Stimulated activated CD4-positive, alpha-beta T cell treated with anti-CD3 and anti-CD28 coated beads, Interleukin-4, amount 100 ng/mL, for 48 hours (primary cell): ENCODE results near the gene MRPL42.
"Not testable (repeated sequence)": the region's sequence is repeated elsewhere in the genome, so short reads cannot be mapped to it uniquely, and the experiment has no call there.

Experiments
- DNase-seq, 2 donors: peaks; one replicate each; pipeline ENCODE4 v3.0.0-alpha.2; 2020; ENCODE audit warnings: low read depth in 2 of 2

The MRPL42 gene

DNA sequence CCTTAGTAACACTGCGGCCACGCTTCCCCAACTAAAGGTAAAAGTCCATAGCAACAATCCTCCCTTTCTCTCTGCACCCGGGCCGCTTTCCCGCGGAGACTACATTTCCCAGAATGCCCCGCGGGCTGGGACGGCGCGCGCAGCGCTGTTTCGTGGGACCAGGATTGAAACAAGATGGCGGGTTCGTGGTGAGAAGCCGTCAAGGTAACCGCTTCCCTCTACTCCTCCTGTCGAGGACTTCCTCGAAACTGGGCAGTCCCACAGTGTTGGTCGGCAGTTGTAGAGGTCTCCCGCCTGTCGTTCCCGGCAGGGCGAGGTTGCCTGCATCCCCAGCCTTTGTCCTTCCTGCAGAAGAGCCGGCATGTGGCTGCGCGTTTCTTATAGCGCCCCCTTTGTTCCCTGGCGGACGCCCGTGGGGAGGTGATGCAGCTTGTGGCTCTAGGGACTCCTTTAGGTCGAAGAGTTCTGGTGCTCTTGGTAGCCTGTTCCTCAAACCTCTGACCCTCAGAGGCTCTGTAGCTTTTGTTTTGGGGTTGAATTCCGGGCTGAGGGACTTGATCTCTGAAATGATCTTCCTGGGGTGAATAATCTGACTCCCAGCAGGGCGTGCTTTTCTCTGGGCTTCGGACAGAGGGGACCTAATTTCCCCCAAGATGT, at the start of gene MRPL42:
TSS of gene MRPL42 (plus strand) at position 164 of the 657 bp plus-strand sequence. CDS start 1,772 bp downstream, outside the sequence.
- peak; percentile 87 for DNase-seq

- DNase-seq = no peak
Measured at GRCh38 chr12:93417967-93418480, 49.3 kb upstream of the MRPL42 start.

- DNase-seq = no peak
Measured at GRCh38 chr12:93419388-93420034, 47.8 kb upstream of the MRPL42 start.

DNA sequence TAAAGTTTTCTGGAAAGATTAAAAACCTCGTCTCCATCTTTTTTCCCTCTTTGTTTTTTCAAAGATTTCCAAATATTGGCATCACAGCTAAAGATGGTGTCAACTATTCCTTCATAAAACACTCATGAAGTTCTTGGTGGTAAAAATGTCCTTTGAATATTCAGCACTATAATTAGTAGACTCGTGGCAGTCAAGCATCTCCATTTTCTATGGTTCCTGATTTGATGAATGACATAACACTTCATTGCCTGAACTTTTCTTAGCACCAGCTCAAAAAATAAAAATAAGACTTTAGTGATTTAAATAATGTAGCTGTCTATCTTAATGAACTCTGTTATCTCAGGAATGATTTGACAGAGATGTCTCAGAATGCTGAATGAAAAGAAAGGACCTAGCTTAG, 45.3 kb upstream of the MRPL42 start:
- DNase-seq = no peak

DNA sequence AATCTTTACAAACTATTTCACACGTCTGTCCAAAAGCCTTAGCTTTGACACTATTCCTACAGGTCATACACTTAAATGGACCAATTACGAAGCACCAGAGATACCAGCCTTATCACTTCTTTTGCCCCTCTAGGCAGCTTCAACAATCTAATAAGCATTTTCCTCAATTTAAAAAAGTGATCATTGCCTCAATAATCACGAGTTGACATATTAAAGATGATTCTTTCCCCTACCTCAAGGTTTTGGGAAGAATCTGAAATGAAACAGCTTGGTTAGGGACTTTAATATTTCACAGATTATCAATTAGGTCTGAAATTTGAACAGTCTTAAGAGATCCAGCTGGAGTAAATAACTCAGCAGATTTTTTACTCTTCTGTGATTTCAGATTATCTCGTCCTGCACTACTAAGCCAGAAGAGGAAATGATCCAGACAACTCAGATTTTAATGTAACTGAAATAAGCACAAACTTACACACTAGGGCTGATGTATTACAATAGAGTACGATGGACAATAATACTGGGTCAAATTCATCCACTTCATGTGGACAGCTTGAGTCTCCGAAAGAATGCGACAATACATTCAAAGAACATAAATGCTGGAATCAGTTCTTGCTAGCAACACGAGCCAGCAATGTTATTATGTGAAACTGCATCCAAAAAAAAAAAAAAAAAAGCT, 41.4 kb upstream of the MRPL42 start:
- no peak for DNase-seq

GRCh38 chr12:93426412-93426805, 40.9 kb upstream of the MRPL42 start:
- no peak for DNase-seq

DNA sequence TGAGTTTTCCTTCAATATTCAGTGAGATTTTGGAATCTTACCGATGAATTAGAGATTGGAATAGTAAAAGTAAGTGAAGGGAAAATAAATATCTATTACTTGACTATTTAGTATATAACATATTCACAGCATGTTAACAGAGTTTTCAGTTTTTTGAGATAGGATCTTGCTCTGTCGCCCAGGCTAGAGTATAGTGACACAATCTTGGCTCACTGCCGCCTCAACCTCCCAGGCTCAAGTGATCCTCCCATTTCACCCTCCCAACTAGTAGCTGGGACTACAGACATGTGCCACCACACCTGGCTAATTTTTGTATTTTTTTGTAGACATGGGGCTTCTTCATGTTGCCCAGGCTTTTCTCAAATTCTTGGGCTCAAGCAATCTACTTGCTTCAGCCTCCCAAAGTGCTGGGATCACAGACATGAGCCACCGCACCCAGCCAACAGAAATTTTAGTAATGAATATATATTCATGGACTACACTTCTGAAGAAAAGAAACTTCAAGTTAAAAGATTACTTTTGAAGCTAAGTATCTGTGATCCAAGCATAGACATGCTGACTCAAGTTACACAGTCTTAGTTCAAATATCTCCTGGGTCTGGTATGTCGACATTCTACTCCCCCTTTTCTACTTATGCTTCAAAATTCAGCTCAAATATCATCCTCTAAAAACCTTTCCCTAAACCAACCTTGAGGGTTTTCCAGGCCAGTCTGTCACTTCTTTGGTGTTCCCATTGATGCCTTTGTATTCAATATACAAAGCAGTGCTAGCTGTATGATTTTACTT, 39.3 kb upstream of the MRPL42 start:
- no peak for DNase-seq

- DNase-seq = no peak
Measured at GRCh38 chr12:93429448-93429847, 37.9 kb upstream of the MRPL42 start.

DNA sequence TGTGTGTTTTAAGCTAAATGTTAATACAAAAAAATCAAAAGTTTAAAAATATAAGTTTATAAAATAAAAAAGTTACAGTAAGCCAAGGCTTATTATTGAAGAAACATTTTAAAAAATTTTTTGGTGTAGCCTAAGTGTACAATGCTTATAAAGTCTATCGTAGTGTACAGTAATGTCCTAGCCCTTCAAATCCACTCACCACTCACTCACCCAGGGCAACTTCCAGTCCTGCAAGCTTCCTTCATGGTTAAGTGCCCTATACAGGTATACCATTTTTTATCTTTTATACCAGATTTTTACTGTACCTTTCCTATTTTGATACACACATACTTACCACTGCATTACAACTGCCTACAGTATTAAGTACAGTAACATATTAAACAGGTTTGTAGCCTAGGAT, 37.5 kb upstream of the MRPL42 start:
- DNase-seq = no peak

DNA sequence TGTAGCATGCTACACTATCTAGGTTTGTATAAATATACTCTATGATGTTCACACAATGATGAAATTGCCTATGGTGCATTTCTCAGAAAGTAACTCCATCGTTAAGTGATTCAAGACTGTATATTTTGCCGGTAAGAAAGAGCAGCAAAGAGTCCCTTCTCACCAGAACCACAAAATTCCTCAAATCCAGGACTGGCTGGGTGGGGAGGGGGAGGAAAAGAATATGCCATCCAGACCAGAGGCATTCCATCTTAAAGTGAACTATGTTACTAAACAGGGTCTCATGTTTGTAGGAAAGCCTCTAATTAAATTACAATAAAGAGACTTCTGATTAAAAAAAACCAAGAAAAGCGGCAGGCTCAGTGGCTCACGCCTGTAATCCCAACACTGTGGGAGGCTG, 37.0 kb upstream of the MRPL42 start:
- DNase-seq = no peak

DNA sequence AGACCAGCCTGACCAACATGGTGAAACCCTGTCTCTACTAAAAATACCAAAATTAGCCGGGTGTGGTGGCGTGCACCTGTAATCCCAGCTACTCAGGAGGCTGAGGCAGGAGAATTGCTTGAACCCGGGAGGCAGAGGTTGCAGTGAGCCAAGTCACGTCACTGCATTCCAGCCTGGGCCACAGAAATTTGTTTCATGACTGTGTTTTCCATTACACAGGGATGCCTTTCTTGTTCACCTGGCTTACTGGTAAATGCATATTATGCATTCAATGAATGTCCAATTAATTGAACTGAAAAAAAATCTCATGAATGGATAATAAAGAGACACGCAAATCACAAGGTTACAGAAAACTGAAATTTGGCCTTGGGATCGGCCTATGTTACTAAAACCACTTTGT, 35.3 kb upstream of the MRPL42 start:
- not testable (repeated sequence) for DNase-seq

DNA sequence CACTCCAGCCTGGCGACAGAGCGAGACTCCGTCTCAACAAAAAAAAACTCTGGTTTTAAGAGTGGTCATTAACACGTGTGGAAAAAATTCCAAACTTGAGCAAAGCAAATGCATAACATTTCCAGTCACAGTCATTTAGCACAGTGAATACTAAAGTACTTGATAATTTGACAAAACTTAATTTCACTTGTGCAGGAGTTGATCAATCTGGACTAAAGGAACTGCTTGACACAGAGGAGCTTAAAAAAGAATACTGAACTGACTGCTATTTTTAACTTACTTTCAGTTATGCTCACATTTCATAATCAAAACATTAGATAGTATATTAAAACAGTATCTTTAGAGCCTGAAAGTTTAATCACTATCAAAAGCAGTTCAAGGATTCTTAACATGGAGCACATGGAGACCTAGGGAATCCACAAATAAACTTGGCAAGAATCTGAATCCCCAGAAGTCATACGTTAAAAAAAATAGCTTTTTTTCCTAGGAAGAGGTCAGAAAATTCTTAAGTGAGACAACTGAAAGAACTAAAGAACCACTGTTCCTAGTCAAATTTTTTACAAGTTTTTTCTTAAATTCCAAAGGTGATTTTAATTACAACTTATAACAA, 33.0 kb upstream of the MRPL42 start:
- DNase-seq = no peak

GRCh38 chr12:93438266-93439050, 28.9 kb upstream of the MRPL42 start:
- DNase-seq = no peak

DNA sequence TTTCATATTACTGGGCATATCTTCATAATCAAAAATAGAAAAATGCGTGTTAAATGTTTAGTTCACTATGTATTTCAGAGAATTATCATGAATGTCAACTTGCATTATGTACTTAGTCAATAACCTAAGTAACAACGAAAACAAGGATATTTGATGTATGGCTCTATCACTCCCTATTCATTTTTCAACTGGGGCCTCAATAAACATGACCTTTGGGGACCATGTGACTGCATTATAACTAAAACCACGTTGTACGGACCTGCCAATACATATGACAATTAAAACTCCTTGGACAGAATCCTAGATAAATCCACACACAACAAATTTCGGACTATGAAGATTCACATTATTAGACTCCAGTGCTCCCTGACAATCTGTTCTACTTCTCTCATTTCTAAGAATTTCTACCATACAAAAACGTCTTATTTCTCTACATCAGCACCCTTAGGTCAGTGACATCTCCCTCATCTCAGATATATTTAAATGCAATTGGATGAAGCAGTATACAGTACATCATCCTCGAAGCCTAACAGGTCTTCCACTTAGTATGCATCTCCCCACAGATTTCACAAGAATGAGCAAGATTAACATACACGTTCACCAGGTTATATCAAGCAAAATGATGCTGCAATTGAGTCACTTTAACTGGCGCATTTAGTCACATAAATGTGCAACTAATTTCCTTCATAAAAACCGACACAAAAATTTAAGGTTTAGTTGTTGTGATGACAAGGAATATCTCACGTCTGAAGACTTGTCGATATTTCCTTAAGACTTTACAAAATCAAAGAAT, 27.1 kb upstream of the MRPL42 start:
- DNase-seq = no peak

GRCh38 chr12:93441081-93441616, 26.2 kb upstream of the MRPL42 start:
- DNase-seq = no peak

DNA sequence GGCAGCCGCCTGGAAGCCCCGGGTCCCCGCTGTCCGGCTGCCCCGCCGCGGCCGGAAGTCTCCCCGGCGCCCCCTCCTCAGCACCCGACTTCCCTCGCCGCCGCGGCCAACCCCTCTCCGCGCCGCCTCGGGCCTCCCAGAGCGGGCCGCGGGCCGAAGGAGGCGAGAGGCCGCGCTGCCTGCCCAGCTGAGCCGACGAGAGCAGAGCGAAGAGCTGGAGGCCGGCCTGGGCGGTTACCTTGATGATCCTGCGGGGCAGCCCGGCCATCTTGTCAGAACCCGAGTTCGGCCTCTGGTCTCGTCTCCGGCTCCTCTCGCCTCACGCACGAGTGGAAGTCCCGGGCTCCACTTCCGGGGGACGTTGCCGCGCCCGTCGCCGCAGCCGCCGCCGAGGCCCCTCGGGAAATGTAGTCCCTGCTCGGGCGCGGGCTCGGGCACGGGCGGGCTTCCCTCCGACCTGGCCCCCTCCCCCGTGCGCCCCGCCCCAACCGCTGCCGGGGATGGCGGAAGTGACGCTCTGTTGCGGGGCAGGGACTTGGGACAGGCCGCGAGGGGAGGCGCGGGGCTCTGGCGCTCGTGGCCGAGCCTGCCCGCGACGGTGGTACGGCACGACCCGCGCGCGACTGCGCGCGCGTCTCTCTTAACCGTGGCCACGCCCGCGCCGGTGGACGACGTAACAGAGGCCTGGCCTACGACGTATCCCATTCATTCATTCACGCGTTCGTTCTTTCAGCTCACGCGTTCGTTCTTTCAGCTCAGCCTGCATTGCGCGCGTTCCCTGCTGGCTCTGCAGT, 25.5 kb upstream of the MRPL42 start, which contains the start of gene UBE2N:
TSS of gene UBE2N (minus strand) at position 331 of the 794 bp plus-strand sequence. CDS start at position 268, 63 bp downstream.
- peak; percentile 95 to 98 for DNase-seq

DNA sequence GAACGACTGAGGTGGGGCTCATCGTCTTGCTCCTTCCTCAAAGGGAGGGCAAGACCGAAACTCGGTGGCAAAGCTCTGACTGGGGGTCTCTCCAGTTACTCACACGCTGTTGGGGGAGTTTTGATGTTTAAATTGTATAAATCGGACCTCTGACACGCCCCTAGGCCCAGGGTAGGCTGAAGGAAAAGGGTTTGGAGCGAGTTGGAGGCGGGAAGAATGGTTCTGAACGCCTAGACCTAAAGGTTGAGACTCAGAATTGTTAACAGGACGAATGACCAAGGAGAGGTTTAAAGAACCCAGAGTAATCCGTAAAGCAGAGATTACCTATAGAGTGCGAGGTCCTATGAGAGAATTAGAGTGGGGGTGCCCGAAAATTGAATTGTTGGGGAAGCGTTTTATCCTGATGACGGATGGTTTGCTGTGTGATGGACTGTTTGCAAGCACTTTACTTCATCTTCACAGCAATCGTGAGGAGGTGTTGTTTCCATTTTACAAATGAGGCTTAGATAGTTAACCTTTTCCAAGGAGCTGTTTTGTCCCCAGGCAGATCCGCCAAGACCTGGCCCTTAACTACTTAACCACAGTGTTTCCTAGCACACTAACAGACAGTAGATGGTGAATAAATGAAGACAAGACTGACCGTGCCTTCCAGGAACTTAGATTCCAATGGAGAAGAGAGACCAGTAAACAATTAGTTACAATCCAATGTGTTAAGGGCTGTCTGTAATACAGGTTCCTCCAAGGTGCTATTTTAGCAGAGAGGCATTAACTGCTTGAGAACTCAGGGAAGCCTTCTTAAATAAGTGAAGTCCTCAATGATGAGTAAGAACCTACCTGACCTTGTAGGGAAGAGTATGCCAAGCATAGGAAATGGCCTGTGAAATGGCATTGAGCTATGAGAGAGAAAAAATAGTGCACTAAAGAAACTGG, 24.6 kb upstream of the MRPL42 start:
- DNase-seq = no peak

GRCh38 chr12:93443576-93443975, 23.7 kb upstream of the MRPL42 start:
- DNase-seq = no peak
